RWPE2 (cell line): ENCODE data around the gene OCA2.

Source experiments
- ATAC-seq: fragments of 200-7000 bp; cut with Tn5 transposase; 3 replicates; pipeline ENCODE4 v1.9.1; 2021; ENCODE audit warnings: low read depth
- DNase-seq: peaks from one replicate; pipeline ENCODE4 v3.0.0-alpha.2; 2020; ENCODE audit warnings: low spot score
- H3K27ac ChIP-seq: fragments of 450-650 bp; 2 replicates; pipeline ENCODE4 v1.5.1; 2017; ENCODE audit warnings: mild to moderate bottlenecking; ENCODE audit not compliant: poor library complexity, severe bottlenecking
- H3K27me3 ChIP-seq: fragments of 250-450 bp; sonication (Bioruptor Pico); 2 replicates; pipeline ENCODE4 v1.5.1; 2021; ENCODE audit warnings: mild to moderate bottlenecking, moderate library complexity; ENCODE audit not compliant: insufficient read depth, poor library complexity, severe bottlenecking
- H3K36me3 ChIP-seq: fragments of 250-450 bp; sonication (Bioruptor Pico); 2 replicates; pipeline ENCODE4 v1.5.1; 2020; ENCODE audit warnings: low read depth, mild to moderate bottlenecking, moderate library complexity
- H3K4me1 ChIP-seq: fragments of 250-450 bp; sonication (Bioruptor Pico); 2 replicates; pipeline ENCODE4 v1.5.1; 2021; ENCODE audit warnings: mild to moderate bottlenecking, moderate library complexity; ENCODE audit not compliant: insufficient read depth, poor library complexity, severe bottlenecking
- H3K4me3 ChIP-seq: fragments of 250-450 bp; sonication (Bioruptor Pico); 2 replicates; pipeline ENCODE4 v1.5.1; 2021; ENCODE audit warnings: mild to moderate bottlenecking, moderate library complexity; ENCODE audit not compliant: severe bottlenecking
- H3K9me3 ChIP-seq: fragments of 250-450 bp; sonication (Bioruptor Pico); 2 replicates; pipeline ENCODE4 v1.5.1; 2021; ENCODE audit warnings: mild to moderate bottlenecking, moderate library complexity; ENCODE audit not compliant: severe bottlenecking
- CTCF ChIP-seq: fragments of 450-650 bp; IDR thresholded peaks from one replicate; pipeline ENCODE4 v1.5.1; 2017; ENCODE audit warnings: mild to moderate bottlenecking, moderate library complexity; ENCODE audit not compliant: poor library complexity, severe bottlenecking

OCA2 gene

DNA sequence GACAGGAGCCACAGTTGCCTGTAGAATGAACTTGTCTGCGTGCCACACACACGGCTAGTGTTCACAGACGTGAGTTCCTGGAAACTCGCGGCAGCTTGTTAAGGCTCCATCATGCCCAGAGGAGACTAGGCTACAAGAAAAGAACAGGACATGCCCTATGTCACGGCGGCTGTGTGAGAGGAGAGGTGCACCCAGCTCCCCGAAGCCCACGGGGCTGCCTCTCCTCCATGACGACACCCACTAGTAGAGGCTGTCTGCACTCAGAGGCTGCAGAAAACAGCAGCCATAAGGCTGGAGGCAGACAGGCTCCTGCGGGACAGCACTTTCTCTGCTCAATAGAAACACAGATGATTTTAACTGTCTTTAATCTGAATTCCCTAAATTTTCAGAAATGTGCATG is 19.0 kb upstream of the OCA2 start:
- no peak overlapping the region for H3K27ac ChIP-seq
- ATAC-seq (no peak), DNase-seq (no peak)
- peaks cover 2% of the 10 kb centered on the region for H3K4me1 ChIP-seq
- no peak overlapping the region for H3K4me3 ChIP-seq
- peaks cover 69% of the 10 kb centered on the region for H3K36me3 ChIP-seq
- H3K9me3 ChIP-seq: no peaks in the 10 kb centered on the region
- H3K27me3 ChIP-seq: no peaks in the 10 kb centered on the region
- TF ChIP-seq CTCF: no peak

GRCh38 chr15:28117432-28117990 is 18.4 kb upstream of the OCA2 start:
- no peaks in the 10 kb centered on the region for H3K4me1 ChIP-seq
- no peaks in the 10 kb centered on the region for H3K27me3 ChIP-seq
- DNase-seq: no peak
- H3K27ac ChIP-seq: no peak overlapping the region
- no peak overlapping the region for H3K4me3 ChIP-seq
- peaks cover 70% of the 10 kb centered on the region for H3K36me3 ChIP-seq
- ATAC-seq: no peak
- no peaks in the 10 kb centered on the region for H3K9me3 ChIP-seq
- TF ChIP-seq CTCF: no peak

GRCh38 chr15:28116521-28117431 is 17.7 kb upstream of the OCA2 start:
- H3K9me3 ChIP-seq: no peaks in the 10 kb centered on the region
- peaks cover 77% of the 10 kb centered on the region for H3K36me3 ChIP-seq
- ATAC-seq (no peak), DNase-seq (peak; percentile 73)
- H3K27ac ChIP-seq: no peak overlapping the region
- H3K4me1 ChIP-seq: no peaks in the 10 kb centered on the region
- H3K4me3 ChIP-seq: no peak overlapping the region
- no peaks in the 10 kb centered on the region for H3K27me3 ChIP-seq
- no peak for TF ChIP-seq CTCF

- DNase-seq: no peak
- Histone ChIP-seq H3K4me1 (no peaks in the 10 kb centered on the region), H3K27ac (no peak overlapping the region), H3K4me3 (no peak overlapping the region), H3K9me3 (no peaks in the 10 kb centered on the region), H3K36me3 (peaks cover 80% of the 10 kb centered on the region), H3K27me3 (no peaks in the 10 kb centered on the region)
- TF ChIP-seq CTCF: no peak
- no peak for ATAC-seq
Measured at GRCh38 chr15:28115871-28116270, 16.8 kb upstream of the OCA2 start.
